Measurements from ENCODE around the gene MLLT10. TPM values are rescaled to one million over a fixed set of nuclear protein-coding genes. Genes with fewer than 3 reads are reported as not detected.

The MLLT10 gene
- total and polyA plus RNA-seq, 9 of the 15 experiments (the other 6 are each of a cell fraction or from before 2014, with no cell fraction given): 18.8 to 81.4 (median 64.2) TPM

DNA sequence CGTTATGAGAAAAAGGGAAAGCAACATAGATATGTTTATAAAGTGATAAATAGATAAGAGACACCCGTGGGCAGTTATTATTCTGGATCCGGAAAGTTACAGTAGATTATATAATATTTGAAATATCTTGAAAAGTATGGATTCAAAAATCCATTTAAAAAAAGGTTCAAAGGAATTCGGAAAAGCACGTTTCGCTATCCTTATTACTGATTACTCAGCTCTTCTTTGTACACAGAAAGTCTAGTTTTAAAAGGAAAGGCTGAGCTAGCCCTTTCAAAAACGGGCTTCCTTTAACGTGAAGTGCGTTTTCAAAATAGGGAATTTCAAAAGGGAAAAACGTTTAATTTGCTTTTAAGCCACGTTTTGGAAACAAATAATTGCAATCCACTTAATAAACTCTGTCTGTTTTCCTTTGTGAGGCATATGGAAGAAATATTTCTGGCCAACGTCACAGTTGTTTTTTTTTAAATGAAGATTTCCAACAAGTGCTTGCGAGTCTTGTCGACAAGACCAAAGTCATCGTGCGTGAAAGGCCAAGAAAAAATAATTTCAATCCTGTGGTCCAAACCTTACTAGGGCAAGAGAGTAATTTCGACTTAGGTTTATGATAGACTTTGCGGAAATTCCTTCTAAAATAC, 6.3 kb upstream of the MLLT10 start (continued):
- TF ChIP-seq BRF1 (IDR thresholded peaks at IDR 0.05; ENCODE audit: borderline replicate concordance, extremely low read depth, insufficient read length): no peak
- no peak for TF ChIP-seq NELFE (IDR thresholded peaks at IDR 0.05; ENCODE audit: insufficient read depth, insufficient read length)
- TF ChIP-seq ZNF79 (CRISPR knock-in tag; IDR thresholded peaks at IDR 0.05; ENCODE audit: low read depth): no peak
- TF ChIP-seq MAFG (tag; conservative IDR thresholded peaks at IDR 0.05): peak; percentile 90
- peak; percentile 37 for TF ChIP-seq EP400 (IDR thresholded peaks at IDR 0.05)
- TF ChIP-seq STAT5A (IDR thresholded peaks at IDR 0.05; ENCODE audit: borderline replicate concordance, low read length): 0 out of 2 replicates have a peak, but pooled peaks have one; percentile 3
- TF ChIP-seq ZNF316 (IDR thresholded peaks at IDR 0.05): peak; percentile 95
- no peak for TF ChIP-seq PHF21A (IDR thresholded peaks at IDR 0.05; ENCODE audit: borderline replicate concordance, low read depth)
- peak in 1 of 2 experiments; percentile 43; a peak in 1 of 4 replicates for TF ChIP-seq ARNT (IDR thresholded peaks at IDR 0.05)
- TF ChIP-seq, protein P1, sequence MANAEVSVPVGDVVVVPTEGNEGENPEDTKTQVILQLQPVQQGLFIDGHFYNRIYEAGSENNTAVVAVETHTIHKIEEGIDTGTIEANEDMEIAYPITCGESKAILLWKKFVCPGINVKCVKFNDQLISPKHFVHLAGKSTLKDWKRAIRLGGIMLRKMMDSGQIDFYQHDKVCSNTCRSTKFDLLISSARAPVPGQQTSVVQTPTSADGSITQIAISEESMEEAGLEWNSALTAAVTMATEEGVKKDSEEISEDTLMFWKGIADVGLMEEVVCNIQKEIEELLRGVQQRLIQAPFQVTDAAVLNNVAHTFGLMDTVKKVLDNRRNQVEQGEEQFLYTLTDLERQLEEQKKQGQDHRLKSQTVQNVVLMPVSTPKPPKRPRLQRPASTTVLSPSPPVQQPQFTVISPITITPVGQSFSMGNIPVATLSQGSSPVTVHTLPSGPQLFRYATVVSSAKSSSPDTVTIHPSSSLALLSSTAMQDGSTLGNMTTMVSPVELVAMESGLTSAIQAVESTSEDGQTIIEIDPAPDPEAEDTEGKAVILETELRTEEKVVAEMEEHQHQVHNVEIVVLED (CRISPR knock-in tag; IDR thresholded peaks at IDR 0.05): no peak
- no peak for TF ChIP-seq ZKSCAN1 (IDR thresholded peaks at IDR 0.05; ENCODE audit: low read depth, low read length)
- TF ChIP-seq, protein P2, sequence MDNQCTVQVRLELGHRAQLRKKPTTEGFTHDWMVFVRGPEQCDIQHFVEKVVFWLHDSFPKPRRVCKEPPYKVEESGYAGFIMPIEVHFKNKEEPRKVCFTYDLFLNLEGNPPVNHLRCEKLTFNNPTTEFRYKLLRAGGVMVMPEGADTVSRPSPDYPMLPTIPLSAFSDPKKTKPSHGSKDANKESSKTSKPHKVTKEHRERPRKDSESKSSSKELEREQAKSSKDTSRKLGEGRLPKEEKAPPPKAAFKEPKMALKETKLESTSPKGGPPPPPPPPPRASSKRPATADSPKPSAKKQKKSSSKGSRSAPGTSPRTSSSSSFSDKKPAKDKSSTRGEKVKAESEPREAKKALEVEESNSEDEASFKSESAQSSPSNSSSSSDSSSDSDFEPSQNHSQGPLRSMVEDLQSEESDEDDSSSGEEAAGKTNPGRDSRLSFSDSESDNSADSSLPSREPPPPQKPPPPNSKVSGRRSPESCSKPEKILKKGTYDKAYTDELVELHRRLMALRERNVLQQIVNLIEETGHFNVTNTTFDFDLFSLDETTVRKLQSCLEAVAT (IDR thresholded peaks at IDR 0.05): peak in 1 of 2 experiments; percentile 11; a peak in 1 of 4 replicates
- TF ChIP-seq, protein P3, sequence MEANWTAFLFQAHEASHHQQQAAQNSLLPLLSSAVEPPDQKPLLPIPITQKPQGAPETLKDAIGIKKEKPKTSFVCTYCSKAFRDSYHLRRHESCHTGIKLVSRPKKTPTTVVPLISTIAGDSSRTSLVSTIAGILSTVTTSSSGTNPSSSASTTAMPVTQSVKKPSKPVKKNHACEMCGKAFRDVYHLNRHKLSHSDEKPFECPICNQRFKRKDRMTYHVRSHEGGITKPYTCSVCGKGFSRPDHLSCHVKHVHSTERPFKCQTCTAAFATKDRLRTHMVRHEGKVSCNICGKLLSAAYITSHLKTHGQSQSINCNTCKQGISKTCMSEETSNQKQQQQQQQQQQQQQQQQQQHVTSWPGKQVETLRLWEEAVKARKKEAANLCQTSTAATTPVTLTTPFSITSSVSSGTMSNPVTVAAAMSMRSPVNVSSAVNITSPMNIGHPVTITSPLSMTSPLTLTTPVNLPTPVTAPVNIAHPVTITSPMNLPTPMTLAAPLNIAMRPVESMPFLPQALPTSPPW (CRISPR knock-in tag; IDR thresholded peaks at IDR 0.05): no peak
- TF ChIP-seq PTBP1 (IDR thresholded peaks at IDR 0.05; ENCODE audit: low read depth, low read length): no peak
- TF ChIP-seq ZNF436 (CRISPR knock-in tag; IDR thresholded peaks at IDR 0.05): no peak
- TF ChIP-seq, protein P4, sequence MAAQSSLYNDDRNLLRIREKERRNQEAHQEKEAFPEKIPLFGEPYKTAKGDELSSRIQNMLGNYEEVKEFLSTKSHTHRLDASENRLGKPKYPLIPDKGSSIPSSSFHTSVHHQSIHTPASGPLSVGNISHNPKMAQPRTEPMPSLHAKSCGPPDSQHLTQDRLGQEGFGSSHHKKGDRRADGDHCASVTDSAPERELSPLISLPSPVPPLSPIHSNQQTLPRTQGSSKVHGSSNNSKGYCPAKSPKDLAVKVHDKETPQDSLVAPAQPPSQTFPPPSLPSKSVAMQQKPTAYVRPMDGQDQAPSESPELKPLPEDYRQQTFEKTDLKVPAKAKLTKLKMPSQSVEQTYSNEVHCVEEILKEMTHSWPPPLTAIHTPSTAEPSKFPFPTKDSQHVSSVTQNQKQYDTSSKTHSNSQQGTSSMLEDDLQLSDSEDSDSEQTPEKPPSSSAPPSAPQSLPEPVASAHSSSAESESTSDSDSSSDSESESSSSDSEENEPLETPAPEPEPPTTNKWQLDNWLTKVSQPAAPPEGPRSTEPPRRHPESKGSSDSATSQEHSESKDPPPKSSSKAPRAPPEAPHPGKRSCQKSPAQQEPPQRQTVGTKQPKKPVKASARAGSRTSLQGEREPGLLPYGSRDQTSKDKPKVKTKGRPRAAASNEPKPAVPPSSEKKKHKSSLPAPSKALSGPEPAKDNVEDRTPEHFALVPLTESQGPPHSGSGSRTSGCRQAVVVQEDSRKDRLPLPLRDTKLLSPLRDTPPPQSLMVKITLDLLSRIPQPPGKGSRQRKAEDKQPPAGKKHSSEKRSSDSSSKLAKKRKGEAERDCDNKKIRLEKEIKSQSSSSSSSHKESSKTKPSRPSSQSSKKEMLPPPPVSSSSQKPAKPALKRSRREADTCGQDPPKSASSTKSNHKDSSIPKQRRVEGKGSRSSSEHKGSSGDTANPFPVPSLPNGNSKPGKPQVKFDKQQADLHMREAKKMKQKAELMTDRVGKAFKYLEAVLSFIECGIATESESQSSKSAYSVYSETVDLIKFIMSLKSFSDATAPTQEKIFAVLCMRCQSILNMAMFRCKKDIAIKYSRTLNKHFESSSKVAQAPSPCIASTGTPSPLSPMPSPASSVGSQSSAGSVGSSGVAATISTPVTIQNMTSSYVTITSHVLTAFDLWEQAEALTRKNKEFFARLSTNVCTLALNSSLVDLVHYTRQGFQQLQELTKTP (IDR thresholded peaks at IDR 0.05; ENCODE audit: low read depth in 1 of 2, partially characterized antibody in 2 of 2): peak in 1 of 2 experiments; percentile 36
- TF ChIP-seq, protein P5, sequence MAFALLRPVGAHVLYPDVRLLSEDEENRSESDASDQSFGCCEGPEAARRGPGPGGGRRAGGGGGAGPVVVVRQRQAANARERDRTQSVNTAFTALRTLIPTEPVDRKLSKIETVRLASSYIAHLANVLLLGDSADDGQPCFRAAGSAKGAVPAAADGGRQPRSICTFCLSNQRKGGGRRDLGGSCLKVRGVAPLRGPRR (CRISPR knock-in tag; IDR thresholded peaks at IDR 0.05): no peak
